Stimulated activated CD8-positive, alpha-beta memory T cell treated with anti-CD3 and anti-CD28 coated beads, Interleukin-4, amount 100 ng/mL, for 1 hour (primary cell): ENCODE results near the gene TSACC.
A peak's percentile ranks its signal among the peaks of the same experiment; 100 is the strongest.
"Not testable (repeated sequence)": the region's sequence is repeated elsewhere in the genome, so short reads cannot be mapped to it uniquely, and the experiment has no call there.

Source experiments
- DNase-seq, 2 donors: peaks; one replicate each; pipeline ENCODE4 v3.0.0-alpha.2; 2020; ENCODE audit warnings: low read depth in 2 of 2, low spot score in 1 of 2

The TSACC gene

GRCh38 chr1:156346035-156346434 is 7.7 kb downstream of the TSACC start:
- not testable (repeated sequence) for DNase-seq

GRCh38 chr1:156346636-156347035 is 8.3 kb downstream of the TSACC start:
- no peak for DNase-seq

- DNase-seq, result no peak
These were observed 9.0 kb downstream of the TSACC start for GRCh38 chr1:156347331-156347730.

- DNase-seq, result not testable (repeated sequence)
These were observed 14.2 kb downstream of the TSACC start for GRCh38 chr1:156352481-156352880.

GRCh38 chr1:156356262-156356874 is 18.0 kb downstream of the TSACC start:
- no peak for DNase-seq

GRCh38 chr1:156356875-156357534 is 18.7 kb downstream of the TSACC start:
- DNase-seq, result peak in 1 of 2 donors; percentile 26

- no peak for DNase-seq
These were observed 19.7 kb downstream of the TSACC start for GRCh38 chr1:156357977-156358376.

GRCh38 chr1:156358641-156359040 is 20.3 kb downstream of the TSACC start:
- no peak for DNase-seq

GRCh38 chr1:156359249-156359648 is 20.9 kb downstream of the TSACC start:
- DNase-seq, result no peak

GRCh38 chr1:156359973-156360372 is 21.6 kb downstream of the TSACC start:
- DNase-seq, result no peak

GRCh38 chr1:156360534-156360933 is 22.2 kb downstream of the TSACC start:
- DNase-seq, result no peak

- no peak for DNase-seq
These were observed 27.4 kb downstream of the TSACC start for GRCh38 chr1:156365754-156366153.

GRCh38 chr1:156366378-156367166 is 28.2 kb downstream of the TSACC start:
- DNase-seq, result no peak

GRCh38 chr1:156367383-156368156 is 29.2 kb downstream of the TSACC start:
- DNase-seq, result no peak

- no peak for DNase-seq
These were observed 29.9 kb downstream of the TSACC start for GRCh38 chr1:156368157-156368658.

GRCh38 chr1:156368889-156369684 is 30.8 kb downstream of the TSACC start, which contains the start of gene RHBG:
TSS of gene RHBG (plus strand) at chr1:156369211. CDS start at chr1:156369250, 39 bp downstream.
- DNase-seq, result no peak

GRCh38 chr1:156369685-156370286 is 31.5 kb downstream of the TSACC start:
- DNase-seq, result not testable (repeated sequence)

GRCh38 chr1:156371553-156372264 is 33.4 kb downstream of the TSACC start:
- DNase-seq, result no peak

GRCh38 chr1:156372265-156372586 is 33.9 kb downstream of the TSACC start:
- no peak for DNase-seq
